Retinal pigment epithelial cell (primary cell): ENCODE data around the gene EXOC2.

ENCODE experiments used
- DNase-seq: peaks from one replicate; pipeline ENCODE4 v3.0.0-alpha.2; 2010; ENCODE audit warnings: low read depth
- H3K4me3 ChIP-seq: 2 replicates; pipeline ENCODE4 v1.5.1; 2011; ENCODE audit warnings: mild to moderate bottlenecking, low read length, control low read depth, moderate library complexity
- CTCF ChIP-seq: conservative IDR thresholded peaks from 2 replicates; pipeline ENCODE4 v1.5.1; 2011; ENCODE audit warnings: low read depth, low read length, control low read depth, inconsistent platforms

The EXOC2 gene

GRCh38 chr6:449057-449430, 243.9 kb downstream of the EXOC2 start:
- DNase-seq = no peak
- no peak for TF ChIP-seq CTCF

GRCh38 chr6:448296-449056, 244.5 kb downstream of the EXOC2 start:
- no peak for TF ChIP-seq CTCF
- no peak overlapping the region for H3K4me3 ChIP-seq
- no peak for DNase-seq

More at GRCh38 chr6:449057-449430, 243.9 kb downstream of the EXOC2 start:
- H3K4me3 ChIP-seq = no peak overlapping the region

GRCh38 chr6:447381-448165, 245.4 kb downstream of the EXOC2 start:
- TF ChIP-seq CTCF = no peak
- DNase-seq = no peak
- no peak overlapping the region for H3K4me3 ChIP-seq

- no peak overlapping the region for H3K4me3 ChIP-seq
- DNase-seq = no peak
- no peak for TF ChIP-seq CTCF
Observed at GRCh38 chr6:446418-447366, 246.2 kb downstream of the EXOC2 start.

- no peak overlapping the region for H3K4me3 ChIP-seq
- TF ChIP-seq CTCF = no peak
- DNase-seq = no peak
Observed at GRCh38 chr6:445571-446417, 247.1 kb downstream of the EXOC2 start.

GRCh38 chr6:444653-445275, 248.2 kb downstream of the EXOC2 start:
- no peak for TF ChIP-seq CTCF
- no peak for DNase-seq
- H3K4me3 ChIP-seq = no peak overlapping the region
